Glomerular visceral epithelial cell (primary cell): ENCODE results near the gene KRT7.
"Not testable (repeated sequence)": the region's sequence is repeated elsewhere in the genome, so short reads cannot be mapped to it uniquely, and the experiment has no call there.

Source experiments
- DNase-seq: peaks from one replicate; pipeline ENCODE4 v3.0.0-alpha.2; 2016; ENCODE audit errors: extremely low spot score

KRT7 gene

GRCh38 chr12:52255926-52256583, 23.0 kb downstream of the KRT7 start:
- no peak for DNase-seq

- no peak for DNase-seq
Measured at GRCh38 chr12:52256584-52256935, 23.5 kb downstream of the KRT7 start.

GRCh38 chr12:52257074-52257551, 24.1 kb downstream of the KRT7 start:
- DNase-seq, result no peak

DNA sequence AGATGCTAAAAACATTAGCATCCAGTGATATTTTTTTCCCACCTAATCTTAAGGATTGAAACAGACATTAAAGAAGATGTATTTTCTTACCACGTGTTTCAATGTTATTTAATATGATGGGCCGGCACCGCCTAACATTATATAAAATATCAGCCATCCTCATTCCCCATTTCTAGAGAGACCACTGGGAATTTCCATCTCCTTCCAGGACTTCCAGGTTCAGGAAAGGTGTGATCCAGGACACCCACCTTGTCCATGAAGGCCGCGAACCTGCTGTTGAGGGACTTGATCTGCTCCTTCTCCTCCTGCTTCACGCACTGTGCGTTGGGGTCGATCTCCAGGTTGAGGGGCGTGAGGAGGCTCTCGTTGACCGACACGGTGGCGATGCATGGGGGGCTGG, 24.9 kb downstream of the KRT7 start:
- DNase-seq, result not testable (repeated sequence)

DNA sequence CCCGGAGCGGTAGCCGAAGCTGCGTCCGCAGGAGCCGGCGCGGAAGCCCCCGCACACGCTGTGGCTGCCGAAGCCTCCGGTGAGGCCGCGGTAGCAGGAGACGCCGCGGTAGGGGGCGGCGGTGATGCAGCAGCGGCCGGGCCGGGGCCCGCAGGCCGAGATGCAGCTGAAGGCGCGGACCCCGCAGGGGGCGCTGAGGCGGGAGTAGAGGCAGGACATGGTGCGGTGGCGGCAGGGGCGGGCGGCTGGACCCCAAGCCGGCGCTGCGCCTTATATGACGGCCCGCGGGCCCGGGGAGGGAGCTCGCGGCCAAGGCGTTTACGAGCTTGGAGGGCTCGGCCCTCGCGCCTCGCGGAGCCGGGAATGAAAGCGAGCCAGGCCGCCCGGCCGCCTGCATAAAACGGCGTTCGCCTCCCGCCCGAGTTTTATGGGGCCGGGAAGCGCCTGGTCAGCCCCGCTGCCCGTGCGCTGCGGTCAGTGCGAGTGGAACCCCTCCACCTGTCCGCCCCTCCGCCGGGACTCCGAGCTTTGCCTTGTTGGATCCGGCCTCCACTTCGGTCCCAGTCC, 25.4 kb downstream of the KRT7 start:
- DNase-seq, result no peak

GRCh38 chr12:52259657-52260243, 26.7 kb downstream of the KRT7 start:
- no peak for DNase-seq

GRCh38 chr12:52260361-52261207, 27.5 kb downstream of the KRT7 start:
- DNase-seq, result no peak

GRCh38 chr12:52261208-52261484, 28.1 kb downstream of the KRT7 start:
- no peak for DNase-seq

DNA sequence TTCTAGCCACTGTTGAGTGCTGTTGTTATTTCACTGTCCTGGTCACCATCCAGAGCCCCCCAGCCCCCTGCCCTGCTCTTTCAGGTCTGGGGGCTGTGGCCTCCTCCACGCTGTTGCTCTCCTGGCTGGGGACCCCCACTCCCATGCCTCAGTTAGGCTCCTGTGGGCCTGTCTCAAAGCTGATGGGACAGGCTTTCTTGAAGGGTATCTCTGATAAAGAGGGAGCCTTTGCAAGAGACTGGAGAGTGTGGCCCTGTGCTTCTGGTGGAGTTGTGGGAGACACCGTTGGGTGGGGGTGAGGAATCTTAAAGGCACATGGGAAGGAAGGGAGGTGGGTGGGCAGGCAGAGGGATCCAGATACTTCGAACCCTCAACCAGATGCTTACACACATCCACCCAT, 29.2 kb downstream of the KRT7 start:
- no peak for DNase-seq

DNA sequence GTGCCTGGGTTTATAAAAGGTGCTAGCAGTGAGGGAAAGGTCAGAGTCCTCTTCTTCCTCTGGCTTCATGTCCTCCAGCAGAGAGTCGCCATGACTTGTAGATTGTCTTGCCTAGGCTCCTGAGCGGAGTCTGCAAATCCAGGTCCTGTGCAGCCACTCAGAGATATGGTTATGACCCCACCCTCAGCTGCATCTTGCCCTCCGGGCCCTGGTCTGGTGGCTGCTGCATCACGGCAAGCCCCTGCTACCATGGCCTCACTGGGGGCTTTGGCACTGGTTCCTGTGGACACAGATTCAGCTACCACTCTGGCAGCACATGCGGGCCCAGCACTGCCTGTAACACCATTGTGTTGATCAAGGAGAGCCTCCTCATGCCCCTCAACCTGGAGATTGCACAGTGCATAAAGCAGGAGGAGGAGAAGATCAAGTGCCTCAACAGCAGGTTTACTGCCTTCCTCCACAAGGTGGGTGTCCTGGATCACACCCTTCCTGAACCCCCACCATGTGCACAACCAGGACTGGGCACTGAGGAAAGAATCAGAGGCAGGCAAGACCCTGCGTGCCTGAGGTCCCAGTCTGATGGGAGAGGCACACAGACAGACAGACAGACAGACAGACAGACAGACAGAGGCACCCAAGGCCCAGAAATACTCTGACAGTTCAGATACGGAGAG, 30.9 kb downstream of the KRT7 start:
- no peak for DNase-seq

DNA sequence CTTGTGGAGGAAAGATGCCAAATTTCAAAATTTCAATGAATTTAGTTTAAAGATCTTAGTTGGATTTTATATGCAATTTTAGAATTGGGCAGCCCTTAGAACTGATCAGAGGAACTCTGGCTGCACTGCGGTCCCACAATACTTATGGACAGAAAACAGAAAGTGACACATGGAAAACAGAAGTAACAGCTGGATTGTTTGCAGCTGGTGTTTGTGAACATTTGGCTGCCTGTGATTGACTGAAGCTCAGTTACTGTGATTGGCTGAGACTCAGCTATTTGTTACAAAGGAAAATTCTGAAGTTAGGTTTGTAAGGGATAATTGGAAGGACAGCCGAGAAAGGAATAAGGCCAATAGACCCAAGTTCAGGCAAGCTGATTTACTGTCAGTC, 31.4 kb downstream of the KRT7 start:
- DNase-seq, result no peak

- no peak for DNase-seq
Measured at GRCh38 chr12:52266514-52266913, 33.5 kb downstream of the KRT7 start.

DNA sequence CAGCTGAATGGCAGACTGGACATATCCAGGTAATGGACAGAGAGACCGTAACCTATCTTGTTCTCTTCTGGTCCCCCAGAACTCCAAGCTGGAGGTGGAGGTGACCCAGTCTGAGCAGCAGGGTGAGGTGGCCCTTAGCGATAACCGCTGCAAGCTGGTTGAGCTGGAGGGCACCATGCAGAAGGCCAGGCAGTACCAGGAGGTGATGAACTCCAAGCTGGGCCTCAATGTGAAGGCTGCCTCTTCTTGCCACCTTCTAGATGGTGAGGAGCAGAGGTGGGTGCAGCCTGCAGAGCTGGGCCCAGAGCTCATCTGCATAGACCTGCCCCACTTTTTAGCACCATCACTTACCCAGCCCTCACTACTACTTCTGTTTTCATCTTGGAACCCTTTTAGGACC, 34.2 kb downstream of the KRT7 start:
- DNase-seq, result no peak

GRCh38 chr12:52267699-52268098, 34.7 kb downstream of the KRT7 start:
- DNase-seq, result no peak

- peak; percentile 45 for DNase-seq
Measured at GRCh38 chr12:52268212-52268611, 35.2 kb downstream of the KRT7 start.

- no peak for DNase-seq
Measured at GRCh38 chr12:52270541-52271070, 37.6 kb downstream of the KRT7 start.

DNA sequence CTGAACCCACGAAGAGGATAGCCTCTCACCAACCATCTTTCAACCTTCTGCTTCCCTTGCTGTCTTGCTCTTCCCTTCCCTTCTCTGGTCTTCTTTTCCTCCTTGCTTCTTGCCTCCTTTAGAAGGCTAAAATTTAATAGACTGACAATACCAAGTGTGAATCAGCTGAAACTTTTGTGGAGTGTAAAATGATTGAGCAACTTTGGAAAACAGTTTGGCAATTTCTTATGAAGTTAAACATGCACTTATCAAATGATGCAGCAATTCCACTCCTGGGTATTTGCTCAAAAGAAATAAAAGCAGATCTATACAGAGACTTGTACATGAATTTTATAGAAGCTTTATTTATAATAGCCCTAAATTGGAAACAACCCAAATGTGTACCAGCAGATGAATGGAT, 38.1 kb downstream of the KRT7 start:
- DNase-seq, result no peak

- no peak for DNase-seq
Measured at GRCh38 chr12:52274521-52275120, 41.6 kb downstream of the KRT7 start, which contains the start of gene KRT86. Gene KRT86, plus strand, starts transcription at chr12:52274645. Its CDS starts 27,272 bp downstream, at chr12:52301917.

GRCh38 chr12:52275686-52276085, 42.6 kb downstream of the KRT7 start:
- no peak for DNase-seq

- peak; percentile 43 for DNase-seq
Measured at GRCh38 chr12:52277486-52278245, 44.6 kb downstream of the KRT7 start.
